H1 (cell line): ENCODE data around the gene VOPP1. TPM values are rescaled to one million over a fixed set of nuclear protein-coding genes. Genes with fewer than 3 reads are reported as not detected.

Source experiments
- CTCF ChIA-PET: fragments of 300-600 bp; sonication (Branson Sonifier 250); formaldehyde crosslinking; loops from one replicate; lab custom pipeline; 2021; ENCODE audit not compliant: partially characterized antibody; lab: Charles Lee
- POLR2A ChIA-PET: fragments of 300-600 bp; sonication (Branson Sonifier 250); formaldehyde crosslinking; loops from one replicate; lab custom pipeline; 2021; ENCODE audit warnings: inconsistent platforms; ENCODE audit not compliant: partially characterized antibody; lab: Charles Lee
- DNase-seq, 2 experiments: peaks; one replicate each; pipeline versions ENCODE4 v3.0.0 to v3.0.0-alpha.2; 2010 to 2022; ENCODE audit warnings: low spot score in 2 of 2, low read depth in 1 of 2, mixed read lengths in 1 of 2
- FAIRE-seq: peaks from 2 replicates; lab custom pipeline; 2011; peaks lifted over from hg19 to GRCh38; lab: Jason Lieb, UNC
- H2AFZ ChIP-seq: 2 replicates; pipeline ENCODE4 v1.8.1; 2012; ENCODE audit warnings: low read length, inconsistent platforms
- H2AK5ac ChIP-seq: 2 replicates; pipeline ENCODE4 v1.6.1; 2013; ENCODE audit warnings: low read depth, low read length
- H2BK120ac ChIP-seq: replicated peaks from 2 replicates; pipeline ENCODE3; 2013; ENCODE audit warnings: low read depth, low read length, inconsistent platforms
- H2BK12ac ChIP-seq: 2 replicates; pipeline ENCODE4 v1.6.1; 2013; ENCODE audit warnings: low read depth, low read length
- H2BK15ac ChIP-seq: 2 replicates; pipeline ENCODE4 v1.6.1; 2013; ENCODE audit warnings: low read length
- H2BK20ac ChIP-seq: 2 replicates; pipeline ENCODE4 v1.6.1; 2013; ENCODE audit warnings: low read length
- H2BK5ac ChIP-seq: 2 replicates; pipeline ENCODE4 v1.6.1; 2013; ENCODE audit warnings: low read depth, low read length
- H3K14ac ChIP-seq: 2 replicates; pipeline ENCODE4 v1.6.1; 2013; ENCODE audit warnings: inconsistent platforms; ENCODE audit not compliant: insufficient read length
- H3K18ac ChIP-seq: 2 replicates; pipeline ENCODE4 v1.6.1; 2013; ENCODE audit warnings: low read length; ENCODE audit errors: extremely low read depth
- H3K23ac ChIP-seq: 2 replicates; pipeline ENCODE4 v1.6.1; 2013; ENCODE audit warnings: inconsistent platforms; ENCODE audit not compliant: insufficient read length
- H3K23me2 ChIP-seq: 2 replicates; pipeline ENCODE4 v1.6.1; 2013; ENCODE audit warnings: low read depth, low read length
- H3K27ac ChIP-seq: 2 replicates; pipeline ENCODE4 v1.6.1; 2011; ENCODE audit warnings: low read depth, low read length, inconsistent platforms
- H3K27me3 ChIP-seq, 4 experiments: replicated peaks in 1 of 4; 1 replicate in 1 of 4; 2 replicates in 3 of 4; pipeline versions ENCODE4 v1.6.1 to v1.8.1; 2011 to 2013; ENCODE audit warnings: low read length in 3 of 4, mild to moderate bottlenecking in 3 of 4, inconsistent platforms in 2 of 4, mixed read lengths in 2 of 4, moderate library complexity in 1 of 4; ENCODE audit not compliant: control insufficient read depth in 3 of 4, insufficient read depth in 3 of 4; ENCODE audit errors: extremely low read depth in 1 of 4
- H3K36me3 ChIP-seq, 4 experiments: 2 replicates each; pipeline versions ENCODE4 v1.6.1 to v1.8.1; 2011 to 2013; ENCODE audit warnings: mild to moderate bottlenecking in 4 of 4, low read length in 3 of 4, moderate library complexity in 2 of 4, control low read depth in 1 of 4, inconsistent platforms in 1 of 4; ENCODE audit not compliant: insufficient read depth in 4 of 4, control insufficient read depth in 2 of 4
- H3K4ac ChIP-seq: replicated peaks from 2 replicates; pipeline ENCODE3; 2013; ENCODE audit warnings: low read length, low read depth, mixed read lengths, inconsistent platforms; ENCODE audit not compliant: insufficient read length
- H3K4me1 ChIP-seq, 4 experiments: replicated peaks in 1 of 4; 1 replicate in 1 of 4; 2 replicates in 3 of 4; pipeline versions ENCODE4 v1.6.1 to v1.8.1; 2011 to 2013; ENCODE audit warnings: low read length in 3 of 4, inconsistent platforms in 2 of 4, mixed read lengths in 1 of 4; ENCODE audit not compliant: insufficient read depth in 4 of 4, control insufficient read depth in 3 of 4
- H3K4me2 ChIP-seq, 2 experiments: 2 replicates each; pipeline versions ENCODE4 v1.6.1 to v1.8.1; 2011 to 2013; ENCODE audit warnings: low read depth in 2 of 2, low read length in 2 of 2, control low read depth in 1 of 2, inconsistent platforms in 1 of 2, mild to moderate bottlenecking in 1 of 2; ENCODE audit not compliant: insufficient read depth in 1 of 2
- H3K4me3 ChIP-seq, 4 experiments: fragments of 200-600, 300-600 bp in 1 of 4; sonication (generic), shearing (Covaris generic), sonication (Bioruptor Twin) in 1 of 4; 2 replicates each; pipeline versions ENCODE4 v1.5.1 to v1.8.1; 2011 to 2016; ENCODE audit warnings: low read length in 4 of 4, low read depth in 3 of 4, control low read depth in 2 of 4, inconsistent platforms in 2 of 4, mild to moderate bottlenecking in 2 of 4, mixed read lengths in 1 of 4, moderate library complexity in 1 of 4; ENCODE audit not compliant: insufficient read depth in 2 of 4; ENCODE audit errors: extremely low read depth in 1 of 4
- H3K56ac ChIP-seq: replicated peaks from 2 replicates; pipeline ENCODE3; 2013; ENCODE audit warnings: low read depth, mild to moderate bottlenecking, mixed read lengths, low read length, inconsistent platforms; ENCODE audit not compliant: insufficient read length
- H3K79me1 ChIP-seq: 2 replicates; pipeline ENCODE4 v1.6.1; 2013; ENCODE audit warnings: low read depth, low read length, control low read depth
- H3K79me2 ChIP-seq, 2 experiments: 2 replicates each; pipeline versions ENCODE4 v1.6.1 to v1.8.1; 2012 to 2013; ENCODE audit warnings: low read length in 2 of 2, mild to moderate bottlenecking in 2 of 2, inconsistent platforms in 1 of 2; ENCODE audit not compliant: insufficient read depth in 2 of 2, control insufficient read depth in 1 of 2
- H3K9ac ChIP-seq, 4 experiments: replicated peaks in 1 of 4; 1 replicate in 1 of 4; 2 replicates in 3 of 4; pipeline versions ENCODE4 v1.6.1 to v1.8.1; 2011 to 2013; ENCODE audit warnings: low read depth in 3 of 4, low read length in 3 of 4, control low read depth in 2 of 4, mild to moderate bottlenecking in 2 of 4, moderate library complexity in 2 of 4, inconsistent platforms in 1 of 4; ENCODE audit errors: extremely low read depth in 1 of 4
- H3K9me3 ChIP-seq, 2 experiments: 2 replicates each; pipeline versions ENCODE4 v1.6.1 to v1.8.1; 2012 to 2013; ENCODE audit warnings: mild to moderate bottlenecking in 2 of 2, moderate library complexity in 2 of 2, control low read depth in 1 of 2, inconsistent platforms in 1 of 2, low read depth in 1 of 2, low read length in 1 of 2, mixed read lengths in 1 of 2; ENCODE audit not compliant: insufficient read depth in 2 of 2
- H4K20me1 ChIP-seq, 2 experiments: replicated peaks in 1 of 2; 2 replicates each; pipeline versions ENCODE3 to v1.8.1; 2011 to 2013; ENCODE audit warnings: inconsistent platforms in 2 of 2, low read length in 2 of 2, mild to moderate bottlenecking in 1 of 2; ENCODE audit not compliant: insufficient read depth in 2 of 2, control insufficient read depth in 1 of 2
- H4K5ac ChIP-seq: 2 replicates; pipeline ENCODE4 v1.6.1; 2013; ENCODE audit warnings: low read length, low read depth, mixed read lengths, inconsistent platforms; ENCODE audit not compliant: insufficient read length
- H4K8ac ChIP-seq: 2 replicates; pipeline ENCODE4 v1.8.0; 2013; ENCODE audit warnings: mild to moderate bottlenecking, moderate library complexity, low read length, inconsistent platforms; ENCODE audit not compliant: insufficient read depth; ENCODE audit errors: extremely low read depth
- H4K91ac ChIP-seq: replicated peaks from 2 replicates; pipeline ENCODE3; 2013; ENCODE audit warnings: low read length, mixed read lengths, inconsistent platforms; ENCODE audit not compliant: insufficient read length
- CBX5 ChIP-seq: fragments of 300-800, 300-1000 bp; sonication (generic); IDR thresholded peaks from 2 replicates; pipeline ENCODE4 v1.7.1; 2016; ENCODE audit warnings: antibody characterized with exemption, low read length, low read depth
- CEBPB ChIP-seq: IDR thresholded peaks from 2 replicates; pipeline ENCODE4 v1.6.1; 2012; ENCODE audit warnings: low read depth, low read length
- CTBP2 ChIP-seq: IDR thresholded peaks from 2 replicates; pipeline ENCODE4 v1.7.0; 2011; ENCODE audit warnings: borderline replicate concordance, mild to moderate bottlenecking, moderate library complexity, mixed read lengths, low read length; ENCODE audit not compliant: insufficient read depth, insufficient read length
- EGR1 ChIP-seq: IDR thresholded peaks from 2 replicates; pipeline ENCODE4 v1.6.1; 2011; ENCODE audit warnings: low read depth, low read length, borderline replicate concordance
- GABPA ChIP-seq: IDR thresholded peaks from 2 replicates; pipeline ENCODE4 v1.6.1; 2011; ENCODE audit warnings: mild to moderate bottlenecking, low read length, moderate library complexity, borderline replicate concordance; ENCODE audit not compliant: insufficient read depth
- HDAC2 ChIP-seq, 2 experiments: fragments of 300-600 bp in 1 of 2; sonication (generic) in 1 of 2; IDR thresholded peaks; 2 replicates each; pipeline ENCODE4 v1.6.1; 2011 to 2012; ENCODE audit warnings: low read depth in 2 of 2, low read length in 2 of 2, mild to moderate bottlenecking in 2 of 2, moderate library complexity in 2 of 2, borderline replicate concordance in 1 of 2, inconsistent platforms in 1 of 2
- PHF8 ChIP-seq: fragments of 200-600 bp; sonication (generic); conservative IDR thresholded peaks from 2 replicates; pipeline ENCODE4 v1.7.1; 2012; ENCODE audit warnings: low read depth, mild to moderate bottlenecking, inconsistent platforms, low read length, moderate library complexity
- POLR2A ChIP-seq, 2 experiments: IDR thresholded peaks; 1 replicate in 1 of 2; 2 replicates in 1 of 2; pipeline ENCODE4 v1.6.1; 2011; ENCODE audit warnings: low read depth in 2 of 2, low read length in 2 of 2, mild to moderate bottlenecking in 2 of 2; ENCODE audit errors: control extremely low read depth in 1 of 2
- SRF ChIP-seq: IDR thresholded peaks from 2 replicates; pipeline ENCODE4 v1.6.1; 2011; ENCODE audit warnings: mild to moderate bottlenecking, low read depth, low read length, moderate library complexity
- WGBS, 2 experiments: shearing (Covaris generic) in 1 of 2; methylation state at CpG; one replicate each; pipeline versions ENCODE4 v1.1.6 to v1.1.7; 2013 to 2015; ENCODE audit warnings: low lambda C conversion rate in 2 of 2, mixed read lengths in 2 of 2, inconsistent platforms in 1 of 2, low coverage in 1 of 2, missing lambda C conversion rate in 1 of 2; ENCODE audit not compliant: insufficient replicate concordance in 2 of 2, insufficient coverage in 1 of 2, insufficient read length in 1 of 2; ENCODE audit errors: extremely low coverage in 1 of 2, missing lambda C conversion rate in 1 of 2; 5-methylcytosine and 5-hydroxymethylcytosine counted together
- polyA plus RNA-seq, 7 experiments: library from polyadenylated mRNA; depleted of rRNA in 3 of 7; stranded (reverse) in 5 of 7; unstranded in 2 of 7; fragments of >200 nt in 5 of 7; fragments of 200-250 nt in 2 of 7; gene quantifications; 1 replicate in 5 of 7; 2 replicates in 1 of 7; 4 replicates in 1 of 7; pipeline versions ENCODE4 v1.2.1 to v1.2.3, GENCODE V29; 2011 to 2013; ENCODE audit warnings: missing spikeins in 2 of 7, mixed read lengths in 2 of 7
- total RNA-seq: library from RNA; stranded (reverse); fragmentation: NEBNext Ultra II Directional; extraction: Animal tissue kit (Norgen Biotek cat#: 25700); gene quantifications from 2 replicates; pipeline ENCODE4 v1.2.1, GENCODE V29; 2021
- TF ChIP-seq, protein P1 (sequence below): IDR thresholded peaks from 2 replicates; pipeline ENCODE4 v1.6.1; 2011; ENCODE audit warnings: low read depth, mild to moderate bottlenecking, low read length; ENCODE audit not compliant: insufficient read depth
- TF ChIP-seq, protein P2 (sequence below): IDR thresholded peaks from 2 replicates; pipeline ENCODE4 v1.6.1; 2012; ENCODE audit warnings: low read length, inconsistent platforms

VOPP1 gene
- total and polyA plus RNA-seq, 2 of the 8 experiments (the other 6 are each of a cell fraction or from before 2014, with no cell fraction given), result 44.7 to 83.0 TPM

DNA sequence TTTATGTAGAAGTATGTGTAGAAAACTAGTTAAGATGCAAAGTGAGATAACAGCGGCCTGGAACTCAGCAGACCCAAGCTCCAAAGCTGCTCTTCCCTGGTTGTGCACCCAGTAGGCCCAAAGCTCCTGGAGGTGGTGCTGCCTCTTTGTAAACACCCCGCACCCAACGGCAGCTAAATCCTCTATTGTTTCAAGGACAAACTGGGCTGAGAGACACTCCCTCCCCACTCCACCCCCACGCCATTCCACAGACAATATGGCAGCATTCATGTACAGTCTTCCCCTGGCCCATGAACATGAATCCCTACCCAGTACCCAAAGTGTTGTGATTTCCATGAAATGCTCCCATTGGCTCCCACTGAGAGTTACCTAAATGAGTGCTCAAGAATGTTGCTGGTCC is 73.5 kb downstream of the VOPP1 start:
- Histone ChIP-seq H3K27ac (no peak overlapping the region), H3K79me1 (peaks cover 13% of the 10 kb centered on the region; the same call in 1 of the 2 replicates), H2BK12ac (no peak overlapping the region), H3K36me3 (peaks cover 0 to 6% (median 3%) of the 10 kb centered on the region in 4 experiments; a peak in 3 of 8 replicates), H4K5ac (no peak overlapping the region), H3K79me2 (peaks cover 0 to 23% of the 10 kb centered on the region in 2 experiments; a peak in 2 of 4 replicates), H3K4me1 (peaks cover 0 to 6% (median under 1%) of the 10 kb centered on the region in 4 experiments; a peak in 1 of 7 replicates), H4K91ac (no peak overlapping the region), H2AFZ (no peak overlapping the region), H3K9ac (no peak overlapping the region), H3K56ac (no peak overlapping the region), H3K4me3 (no peak overlapping the region), H3K14ac (no peak overlapping the region), H4K8ac (no peak overlapping the region), H3K18ac (no peak overlapping the region), H2BK5ac (no peak overlapping the region), H2BK15ac (no peak overlapping the region), H3K4ac (no peak overlapping the region), H4K20me1 (peaks cover 5 to 7% of the 10 kb centered on the region in 2 experiments), H3K4me2 (no peak overlapping the region), H2AK5ac (no peak overlapping the region), H2BK120ac (no peak overlapping the region), H3K27me3 (no peaks in the 10 kb centered on the region), H3K23ac (no peak overlapping the region), H2BK20ac (no peak overlapping the region), H3K9me3 (no peaks in the 10 kb centered on the region), H3K23me2 (no peaks in the 10 kb centered on the region)
- CTCF ChIA-PET, result interaction anchor here (1.5 kb wide), 1 partner anchor 59 kb away, joined by 3 read pairs; no protein-coding TSS in a partner anchor
- WGBS, 2 experiments, result 93% methylated on average over 4 of the region's 4 CpGs; no CpG with 5 or more reads in 1 of the 2 experiments
- FAIRE-seq (no peak), DNase-seq (no peak)
- POLR2A ChIA-PET, result no interaction called here
- TF ChIP-seq CTBP2, result no peak
- no peak for TF ChIP-seq PHF8
- no peak for TF ChIP-seq SRF
- no peak for TF ChIP-seq GABPA
- TF ChIP-seq HDAC2 (IDR thresholded peaks at IDR 0.05; ENCODE audit: borderline replicate concordance in 1 of 2, low read depth in 2 of 2, low read length in 2 of 2), result no peak
- TF ChIP-seq CBX5, result no peak
- TF ChIP-seq, protein P1, sequence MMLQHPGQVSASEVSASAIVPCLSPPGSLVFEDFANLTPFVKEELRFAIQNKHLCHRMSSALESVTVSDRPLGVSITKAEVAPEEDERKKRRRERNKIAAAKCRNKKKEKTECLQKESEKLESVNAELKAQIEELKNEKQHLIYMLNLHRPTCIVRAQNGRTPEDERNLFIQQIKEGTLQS, result no peak
- TF ChIP-seq, protein P2, sequence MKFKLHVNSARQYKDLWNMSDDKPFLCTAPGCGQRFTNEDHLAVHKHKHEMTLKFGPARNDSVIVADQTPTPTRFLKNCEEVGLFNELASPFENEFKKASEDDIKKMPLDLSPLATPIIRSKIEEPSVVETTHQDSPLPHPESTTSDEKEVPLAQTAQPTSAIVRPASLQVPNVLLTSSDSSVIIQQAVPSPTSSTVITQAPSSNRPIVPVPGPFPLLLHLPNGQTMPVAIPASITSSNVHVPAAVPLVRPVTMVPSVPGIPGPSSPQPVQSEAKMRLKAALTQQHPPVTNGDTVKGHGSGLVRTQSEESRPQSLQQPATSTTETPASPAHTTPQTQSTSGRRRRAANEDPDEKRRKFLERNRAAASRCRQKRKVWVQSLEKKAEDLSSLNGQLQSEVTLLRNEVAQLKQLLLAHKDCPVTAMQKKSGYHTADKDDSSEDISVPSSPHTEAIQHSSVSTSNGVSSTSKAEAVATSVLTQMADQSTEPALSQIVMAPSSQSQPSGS, result no peak
- TF ChIP-seq POLR2A (IDR thresholded peaks at IDR 0.05; ENCODE audit: control extremely low read depth in 1 of 2, low read depth in 2 of 2, low read length in 2 of 2), result no peak
- TF ChIP-seq EGR1, result no peak
- no peak for TF ChIP-seq CEBPB
